GM18507 (cell line): ENCODE results near the gene NUDT14.
A peak's percentile ranks its signal among the peaks of the same experiment; 100 is the strongest.

Source experiments
- DNase-seq: peaks from one replicate; pipeline ENCODE4 v3.0.0; 2011; ENCODE audit warnings: low read depth; ENCODE audit not compliant: insufficient read length; ENCODE audit errors: extremely low spot score
- FAIRE-seq: peaks from 2 replicates; lab custom pipeline; 2011; peaks lifted over from hg19 to GRCh38; lab: Jason Lieb, UNC

The NUDT14 gene

GRCh38 chr14:105180592-105181548, at the start of gene NUDT14:
Gene NUDT14, minus strand, starts transcription at chr14:105181312. Its CDS starts 103 bp downstream, at chr14:105181209.
- FAIRE-seq (no peak), DNase-seq (peak; percentile 91)

GRCh38 chr14:105229099-105229655, 48.1 kb upstream of the NUDT14 start:
- FAIRE-seq: no peak
- no peak for DNase-seq

GRCh38 chr14:105228562-105228961, 47.5 kb upstream of the NUDT14 start:
- no peak for FAIRE-seq

GRCh38 chr14:105227346-105227745, 46.2 kb upstream of the NUDT14 start:
- DNase-seq: no peak
- FAIRE-seq: no peak

More at GRCh38 chr14:105228562-105228961, 47.5 kb upstream of the NUDT14 start:
- no peak for DNase-seq

GRCh38 chr14:105226198-105226597, 45.1 kb upstream of the NUDT14 start:
- no peak for FAIRE-seq
- DNase-seq: no peak

GRCh38 chr14:105224845-105225570, 43.9 kb upstream of the NUDT14 start:
- DNase-seq (no peak), FAIRE-seq (no peak)

GRCh38 chr14:105223770-105224544, 42.8 kb upstream of the NUDT14 start:
- FAIRE-seq (no peak), DNase-seq (no peak)

GRCh38 chr14:105223260-105223659, 42.1 kb upstream of the NUDT14 start:
- FAIRE-seq: no peak
- no peak for DNase-seq

GRCh38 chr14:105221598-105222178, 40.6 kb upstream of the NUDT14 start:
- FAIRE-seq: no peak

GRCh38 chr14:105220699-105221597, 39.8 kb upstream of the NUDT14 start:
- DNase-seq (no peak), FAIRE-seq (no peak)

More at GRCh38 chr14:105221598-105222178, 40.6 kb upstream of the NUDT14 start:
- DNase-seq: no peak

GRCh38 chr14:105219753-105220152, 38.6 kb upstream of the NUDT14 start:
- no peak for FAIRE-seq
- no peak for DNase-seq

- no peak for DNase-seq
- no peak for FAIRE-seq
Observed at GRCh38 chr14:105219043-105219612, 38.0 kb upstream of the NUDT14 start.

GRCh38 chr14:105218611-105219010, 37.5 kb upstream of the NUDT14 start:
- no peak for DNase-seq
- no peak for FAIRE-seq

GRCh38 chr14:105217774-105218173, 36.7 kb upstream of the NUDT14 start:
- FAIRE-seq (no peak), DNase-seq (no peak)

- DNase-seq: no peak
- no peak for FAIRE-seq
Observed at GRCh38 chr14:105216490-105217247, 35.6 kb upstream of the NUDT14 start.

- no peak for FAIRE-seq
- DNase-seq: no peak
Observed at GRCh38 chr14:105215602-105216001, 34.5 kb upstream of the NUDT14 start.

- FAIRE-seq (no peak), DNase-seq (no peak)
Observed at GRCh38 chr14:105214324-105214915, 33.3 kb upstream of the NUDT14 start.
